HEK293T (cell line): ENCODE measurements around the gene CD207.
"Not testable (repeated sequence)": the region's sequence is repeated elsewhere in the genome, so short reads cannot be mapped to it uniquely, and the experiment has no call there.

Experiments used
- CTCF ChIA-PET: fragments of 350-600 bp; formaldehyde crosslinking; extraction: SDS; loops from one replicate; lab custom pipeline; 2021; ENCODE audit warnings: antibody characterized with exemption, inconsistent platforms; lab: Yijun Ruan, JAX
- POLR2A ChIA-PET: fragments of 350-600 bp; formaldehyde crosslinking; extraction: SDS; loops from one replicate; lab custom pipeline; 2020; ENCODE audit warnings: antibody characterized with exemption, inconsistent platforms; lab: Yijun Ruan, JAX
- DNase-seq: peaks from one replicate; pipeline ENCODE4 v3.0.0; 2012; ENCODE audit warnings: mixed read lengths; ENCODE audit errors: extremely low spot score
- ARNT ChIP-seq: fragments of 450-650 bp; IDR thresholded peaks from 2 replicates; pipeline ENCODE4 v1.6.1; 2017; ENCODE audit warnings: mild to moderate bottlenecking
- BHLHE40 ChIP-seq: fragments of 450-650 bp; IDR thresholded peaks from 2 replicates; pipeline ENCODE4 v1.6.1; 2016; ENCODE audit warnings: mild to moderate bottlenecking, moderate library complexity, borderline replicate concordance
- CTBP1 ChIP-seq: fragments of 450-650 bp; IDR thresholded peaks from 2 replicates; pipeline ENCODE4 v1.6.1; 2016; ENCODE audit warnings: borderline replicate concordance
- ELF4 ChIP-seq: fragments of 450-650 bp; IDR thresholded peaks from 2 replicates; pipeline ENCODE4 v1.6.1; 2017; ENCODE audit warnings: antibody characterized with exemption
- FOXA1 ChIP-seq: fragments of 450-650 bp; IDR thresholded peaks from 2 replicates; pipeline ENCODE4 v1.6.1; 2016; ENCODE audit warnings: mild to moderate bottlenecking
- FOXK2 ChIP-seq: fragments of 450-650 bp; IDR thresholded peaks from 2 replicates; pipeline ENCODE4 v1.6.1; 2016; ENCODE audit warnings: mild to moderate bottlenecking
- FOXM1 ChIP-seq: fragments of 450-650 bp; IDR thresholded peaks from 2 replicates; pipeline ENCODE4 v1.6.1; 2017; ENCODE audit warnings: mild to moderate bottlenecking, borderline replicate concordance
- HDGF ChIP-seq: fragments of 450-650 bp; IDR thresholded peaks from 2 replicates; pipeline ENCODE4 v1.6.1; 2017; ENCODE audit warnings: antibody characterized with exemption, borderline replicate concordance
- L3MBTL2 ChIP-seq: fragments of 450-650 bp; conservative IDR thresholded peaks from 2 replicates; pipeline ENCODE4 v1.6.1; 2016; ENCODE audit warnings: mild to moderate bottlenecking
- LEF1 ChIP-seq: fragments of 450-650 bp; IDR thresholded peaks from 2 replicates; pipeline ENCODE4 v1.6.1; 2017; ENCODE audit warnings: mild to moderate bottlenecking, borderline replicate concordance
- NFRKB ChIP-seq: fragments of 450-650 bp; IDR thresholded peaks from 2 replicates; pipeline ENCODE4 v1.6.1; 2016; ENCODE audit warnings: mild to moderate bottlenecking, moderate library complexity
- PKNOX1 ChIP-seq: fragments of 450-650 bp; IDR thresholded peaks from 2 replicates; pipeline ENCODE4 v1.6.1; 2016
- SP1 ChIP-seq: fragments of 450-650 bp; IDR thresholded peaks from 2 replicates; pipeline ENCODE4 v1.6.1; 2017
- SUZ12 ChIP-seq: fragments of 450-650 bp; IDR thresholded peaks from 2 replicates; pipeline ENCODE4 v1.6.1; 2016; ENCODE audit warnings: mild to moderate bottlenecking
- TARDBP ChIP-seq: fragments of 450-650 bp; IDR thresholded peaks from 2 replicates; pipeline ENCODE4 v1.6.1; 2016
- ZNF384 ChIP-seq: fragments of 450-650 bp; IDR thresholded peaks from 2 replicates; pipeline ENCODE4 v1.6.1; 2016

The CD207 gene

GRCh38 chr2:70835643-70836042 is at the start of gene CD207:
CD207 (minus strand) TSS chr2:70835816; CDS start chr2:70835776, 40 bp downstream.
- CTCF ChIA-PET: no interaction called here
- TF ChIP-seq BHLHE40 (no peak), SUZ12 (no peak), ARNT (no peak), CTBP1 (no peak), ELF4 (no peak), LEF1 (no peak), ZNF384 (no peak), SP1 (no peak), FOXM1 (no peak), TARDBP (no peak), PKNOX1 (no peak), HDGF (no peak), NFRKB (no peak), FOXA1 (no peak), L3MBTL2 (no peak), FOXK2 (no peak)
- POLR2A ChIA-PET: no interaction called here
- no peak for DNase-seq

GRCh38 chr2:70878543-70878942 is 42.9 kb upstream of the CD207 start:
- CTCF ChIA-PET, POLR2A ChIA-PET, DNase-seq: not testable (repeated sequence)

- CTCF ChIA-PET: not testable (repeated sequence)
These were observed 40.5 kb upstream of the CD207 start for GRCh38 chr2:70876138-70876537.

GRCh38 chr2:70873541-70873940 is 37.9 kb upstream of the CD207 start:
- ChIA-PET CTCF (interaction anchor here (1.8 to 4.7 kb wide), 2 partner anchors 47 to 75 kb away, joined by 9 to 23 read pairs; no protein-coding TSS in a partner anchor), POLR2A (interaction anchor here (1.0 kb wide), 1 partner anchor 33 kb away, joined by 3 read pairs; no protein-coding TSS in a partner anchor)
- TF ChIP-seq TARDBP (no peak), SP1 (no peak), HDGF (no peak), PKNOX1 (no peak), ELF4 (no peak), NFRKB (no peak), L3MBTL2 (no peak), FOXA1 (no peak), BHLHE40 (no peak), CTBP1 (no peak)
- DNase-seq: no peak

More at GRCh38 chr2:70876138-70876537, 40.5 kb upstream of the CD207 start:
- DNase-seq, POLR2A ChIA-PET: not testable (repeated sequence)

- ChIA-PET CTCF (interaction anchor here (0.5 to 4.7 kb wide), 8 partner anchors 8 to 76 kb away, joined by 3 to 30 read pairs (median 3); no protein-coding TSS in a partner anchor), POLR2A (no interaction called here)
- TF ChIP-seq ARNT (0 out of 2 replicates have a peak, but pooled peaks have one; percentile 9), L3MBTL2 (no peak), FOXA1 (no peak), ELF4 (no peak)
- DNase-seq: peak; percentile 91
These were observed 36.0 kb upstream of the CD207 start for GRCh38 chr2:70871398-70872211.

GRCh38 chr2:70870790-70871189 is 35.2 kb upstream of the CD207 start:
- no peak for DNase-seq

GRCh38 chr2:70868970-70869369 is 33.4 kb upstream of the CD207 start:
- no peak for DNase-seq
- ChIA-PET POLR2A (interaction anchor here (1.3 kb wide), 1 partner anchor 79 kb away, joined by 3 read pairs; no protein-coding TSS in a partner anchor), CTCF (interaction anchor here (1.2 kb wide), 1 partner anchor 74 kb away, joined by 3 read pairs; no protein-coding TSS in a partner anchor)
- TF ChIP-seq PKNOX1: no peak
- no peak for TF ChIP-seq TARDBP
- no peak for TF ChIP-seq ARNT
- no peak for TF ChIP-seq FOXK2
- no peak for TF ChIP-seq HDGF
- TF ChIP-seq FOXA1: no peak
- no peak for TF ChIP-seq CTBP1
- TF ChIP-seq NFRKB: no peak
- no peak for TF ChIP-seq ELF4
- TF ChIP-seq FOXM1: no peak
- TF ChIP-seq ZNF384: no peak
- TF ChIP-seq SUZ12: no peak
- TF ChIP-seq BHLHE40: no peak

More at GRCh38 chr2:70870790-70871189, 35.2 kb upstream of the CD207 start:
- POLR2A ChIA-PET: interaction anchor here (1.1 kb wide), 1 partner anchor 51 kb away, joined by 3 read pairs; no protein-coding TSS in a partner anchor
- TF ChIP-seq NFRKB (no peak), FOXM1 (no peak), FOXA1 (no peak), CTBP1 (no peak), LEF1 (no peak), SUZ12 (no peak)
- CTCF ChIA-PET: interaction anchor here (0.6 to 4.7 kb wide), 5 partner anchors 8 to 76 kb away, joined by 3 to 30 read pairs (median 3); no protein-coding TSS in a partner anchor
